ENCODE measurements around the gene PTPN1. TPM values are rescaled to one million over a fixed set of nuclear protein-coding genes. Genes with fewer than 3 reads are reported as not detected.
A peak's percentile ranks its signal among the peaks of the same experiment; 100 is the strongest.

The PTPN1 gene
- total RNA-seq, 3 donors from 2014 or later (not counting 1 experiment from before 2014, with no cell fraction given) = 52.9 to 64.5 (median 58.3) TPM

GRCh38 chr20:50467718-50468356 lies 42.3 kb upstream of the PTPN1 start:
- Mint-ChIP-seq H3K4me1 (no peaks in the 10 kb centered on the region), H3K36me3 (no peaks in the 10 kb centered on the region), H3K27ac (no peak overlapping the region), H3K27me3 (ENCODE audit: low read depth in 2 of 2) (peaks cover 5 to 6% of the 10 kb centered on the region in 2 donors), H3K9me3 (no peaks in the 10 kb centered on the region), H3K4me3 (no peak overlapping the region)
- ATAC-seq (peak in 2 of 3 donors; percentile 40 to 63), DNase-seq (peak in 1 of 2 donors; percentile 62)
- H3K4me3 ChIP-seq (ENCODE audit: low read length) = no peak overlapping the region
- no peaks in the 10 kb centered on the region for H3K9me3 ChIP-seq (ENCODE audit: control insufficient read depth, insufficient read depth, low read length)
- TF ChIP-seq CTCF (IDR thresholded peaks at IDR 0.05) = no peak
- H3K27ac ChIP-seq (ENCODE audit: low read length) = no peak overlapping the region
- intact Hi-C loops (cut with micrococcal nuclease) = no loop called here
- H3K27me3 ChIP-seq (ENCODE audit: control insufficient read depth, insufficient read depth, low read length) = no peaks in the 10 kb centered on the region
- peaks cover 7% of the 10 kb centered on the region for H3K4me1 ChIP-seq (ENCODE audit: control insufficient read depth, insufficient read depth, low read length)
- H3K36me3 ChIP-seq (ENCODE audit: control insufficient read depth, insufficient read depth, low read length) = no peaks in the 10 kb centered on the region
- WGBS (ENCODE audit: insufficient coverage) = 81% methylated on average over 2 of the region's 3 CpGs

- Mint-ChIP-seq H3K9me3 (no peaks in the 10 kb centered on the region), H3K36me3 (no peaks in the 10 kb centered on the region), H3K27ac (no peak overlapping the region), H3K4me1 (no peaks in the 10 kb centered on the region), H3K27me3 (ENCODE audit: low read depth in 2 of 2) (peaks cover 8 to 12% of the 10 kb centered on the region in 2 donors), H3K4me3 (no peak overlapping the region)
- 88% methylated on average over 2 of the region's 2 CpGs for whole genome bisulfite sequencing (ENCODE audit: insufficient coverage)
- Histone ChIP-seq H3K27me3 (ENCODE audit: control insufficient read depth, insufficient read depth, low read length) (no peaks in the 10 kb centered on the region), H3K4me3 (ENCODE audit: low read length) (no peak overlapping the region), H3K9me3 (ENCODE audit: control insufficient read depth, insufficient read depth, low read length) (no peaks in the 10 kb centered on the region), H3K4me1 (ENCODE audit: control insufficient read depth, insufficient read depth, low read length) (peaks cover 11% of the 10 kb centered on the region), H3K36me3 (ENCODE audit: control insufficient read depth, insufficient read depth, low read length) (no peaks in the 10 kb centered on the region), H3K27ac (ENCODE audit: low read length) (no peak overlapping the region)
- no peak for TF ChIP-seq CTCF (IDR thresholded peaks at IDR 0.05)
- DNase-seq = no peak
- no peak for ATAC-seq
- intact Hi-C loops (cut with micrococcal nuclease) = no loop called here
Measured at GRCh38 chr20:50468378-50468798, 41.8 kb upstream of the PTPN1 start.

GRCh38 chr20:50469176-50469723 lies 40.9 kb upstream of the PTPN1 start:
- Histone ChIP-seq H3K9me3 (ENCODE audit: control insufficient read depth, insufficient read depth, low read length) (no peaks in the 10 kb centered on the region), H3K27ac (ENCODE audit: low read length) (no peak overlapping the region), H3K4me1 (ENCODE audit: control insufficient read depth, insufficient read depth, low read length) (peaks cover 8% of the 10 kb centered on the region), H3K4me3 (ENCODE audit: low read length) (no peak overlapping the region), H3K36me3 (ENCODE audit: control insufficient read depth, insufficient read depth, low read length) (no peaks in the 10 kb centered on the region), H3K27me3 (ENCODE audit: control insufficient read depth, insufficient read depth, low read length) (no peaks in the 10 kb centered on the region)
- H3K27ac Mint-ChIP-seq = no peak overlapping the region
- intact Hi-C loops (cut with micrococcal nuclease) = no loop called here
- WGBS (ENCODE audit: insufficient coverage) = 85% methylated on average over 3 of the region's 4 CpGs
- H3K27me3 Mint-ChIP-seq (ENCODE audit: low read depth in 2 of 2) = peaks cover 8 to 13% of the 10 kb centered on the region in 2 donors
- no peak for TF ChIP-seq CTCF (IDR thresholded peaks at IDR 0.05)
- no peaks in the 10 kb centered on the region for H3K36me3 Mint-ChIP-seq
- H3K4me1 Mint-ChIP-seq = no peaks in the 10 kb centered on the region
- H3K4me3 Mint-ChIP-seq = no peak overlapping the region
- no peak for ATAC-seq
- H3K9me3 Mint-ChIP-seq = no peaks in the 10 kb centered on the region
- no peak for DNase-seq

All from natural killer cell (primary cell).